Ramos (cell line): ENCODE measurements around the gene LRRK2.
"Not testable (repeated sequence)": the region's sequence is repeated elsewhere in the genome, so short reads cannot be mapped to it uniquely, and the experiment has no call there.

Experiments
- in situ Hi-C: fragments of 300-500 bp; cut with MboI; formaldehyde crosslinking; loops from one replicate; pipeline ENCODE4 v1.14.3; 2022; ENCODE audit warnings: low sequenced_read_pairs; ENCODE audit not compliant: unreplicated experiment

The LRRK2 gene

GRCh38 chr12:40376533-40377267 is 151.9 kb downstream of the LRRK2 start:
- in situ Hi-C loops, result no loop called here

- in situ Hi-C loops, result no loop called here
Observed at GRCh38 chr12:40378691-40379090, 153.9 kb downstream of the LRRK2 start.

GRCh38 chr12:40382217-40382616 is 157.4 kb downstream of the LRRK2 start:
- in situ Hi-C loops, result no loop called here

GRCh38 chr12:40387279-40387678 is 162.5 kb downstream of the LRRK2 start:
- in situ Hi-C loops, result not testable (repeated sequence)

- in situ Hi-C loops, result no loop called here
Observed at GRCh38 chr12:40390980-40391379, 166.2 kb downstream of the LRRK2 start.

GRCh38 chr12:40393026-40393425 is 168.2 kb downstream of the LRRK2 start:
- in situ Hi-C loops, result no loop called here

GRCh38 chr12:40399656-40400055 is 174.9 kb downstream of the LRRK2 start:
- in situ Hi-C loops, result no loop called here

GRCh38 chr12:40405419-40405818 is 180.6 kb downstream of the LRRK2 start:
- in situ Hi-C loops, result no loop called here
